MM.1S (cell line): ENCODE measurements around the gene CCL2.

ENCODE experiments used
- CTCF ChIP-seq: fragments of 300-600 bp; sonication (generic); IDR thresholded peaks from 2 replicates; pipeline ENCODE4 v1.5.1; 2016; ENCODE audit warnings: antibody characterized with exemption, low read length, mixed read lengths
- EZH2 ChIP-seq: fragments of 300-600 bp; sonication (generic); optimal IDR thresholded peaks from 2 replicates; pipeline ENCODE3; 2017; ENCODE audit warnings: low read depth, mild to moderate bottlenecking, antibody characterized with exemption, low read length, mixed read lengths
- EZH2phosphoT487 ChIP-seq: fragments of 300-600 bp; sonication (generic); IDR thresholded peaks from 2 replicates; pipeline ENCODE4 v1.6.1; 2018; ENCODE audit warnings: antibody characterized with exemption, low read length

DNA sequence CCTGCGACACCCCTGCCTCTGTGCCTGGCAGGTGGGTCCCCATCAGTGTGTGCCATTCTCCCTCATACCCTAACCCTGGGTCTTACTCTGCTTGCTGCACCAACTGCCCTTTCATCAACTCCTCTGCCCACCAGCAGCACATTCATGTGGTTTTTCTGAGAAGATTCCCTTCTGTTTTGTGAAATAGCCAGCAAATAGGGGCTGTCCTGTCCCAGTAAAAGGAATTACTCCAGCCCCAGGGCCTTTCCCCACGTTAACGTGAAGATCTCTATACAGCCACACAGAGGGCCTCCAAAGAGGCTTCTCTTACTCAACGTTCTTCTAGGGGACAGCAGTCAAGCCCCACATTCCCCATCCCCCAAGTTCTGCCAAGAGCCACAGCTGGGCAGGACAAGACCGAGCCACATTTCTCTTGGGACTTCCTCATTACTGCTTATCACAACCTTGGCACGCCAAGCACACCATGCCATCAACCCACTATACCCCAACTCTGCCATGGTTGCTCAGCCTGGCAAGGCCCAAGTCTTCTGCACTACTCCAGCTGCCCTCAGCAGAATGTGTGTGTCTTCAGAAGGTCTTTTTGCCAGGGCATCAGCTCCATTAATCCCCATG is 18.7 kb upstream of the CCL2 start:
- TF ChIP-seq CTCF (no peak), EZH2phosphoT487 (no peak), EZH2 (no peak)
